Measurements from ENCODE around the gene FBXO27.

DNA sequence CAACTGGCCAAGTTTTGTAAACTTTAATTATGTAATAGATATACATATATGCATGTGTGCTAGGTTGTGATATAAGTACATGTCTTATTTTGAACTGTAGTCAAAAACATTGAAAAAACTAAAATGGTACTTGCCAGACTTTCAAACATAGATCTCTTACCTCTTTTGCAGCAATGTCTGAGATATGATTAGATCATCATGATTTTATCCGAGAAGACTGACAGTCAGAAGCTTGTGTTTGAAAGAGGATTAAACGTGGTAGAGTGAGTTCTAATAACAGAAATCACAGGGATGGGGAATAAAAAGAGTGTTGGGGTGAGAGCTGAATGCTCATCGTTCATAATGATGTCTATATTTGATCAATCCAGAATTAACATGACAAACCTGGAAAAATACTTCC is 33.6 kb upstream of the FBXO27 start:
- TF ChIP-seq, protein P1, sequence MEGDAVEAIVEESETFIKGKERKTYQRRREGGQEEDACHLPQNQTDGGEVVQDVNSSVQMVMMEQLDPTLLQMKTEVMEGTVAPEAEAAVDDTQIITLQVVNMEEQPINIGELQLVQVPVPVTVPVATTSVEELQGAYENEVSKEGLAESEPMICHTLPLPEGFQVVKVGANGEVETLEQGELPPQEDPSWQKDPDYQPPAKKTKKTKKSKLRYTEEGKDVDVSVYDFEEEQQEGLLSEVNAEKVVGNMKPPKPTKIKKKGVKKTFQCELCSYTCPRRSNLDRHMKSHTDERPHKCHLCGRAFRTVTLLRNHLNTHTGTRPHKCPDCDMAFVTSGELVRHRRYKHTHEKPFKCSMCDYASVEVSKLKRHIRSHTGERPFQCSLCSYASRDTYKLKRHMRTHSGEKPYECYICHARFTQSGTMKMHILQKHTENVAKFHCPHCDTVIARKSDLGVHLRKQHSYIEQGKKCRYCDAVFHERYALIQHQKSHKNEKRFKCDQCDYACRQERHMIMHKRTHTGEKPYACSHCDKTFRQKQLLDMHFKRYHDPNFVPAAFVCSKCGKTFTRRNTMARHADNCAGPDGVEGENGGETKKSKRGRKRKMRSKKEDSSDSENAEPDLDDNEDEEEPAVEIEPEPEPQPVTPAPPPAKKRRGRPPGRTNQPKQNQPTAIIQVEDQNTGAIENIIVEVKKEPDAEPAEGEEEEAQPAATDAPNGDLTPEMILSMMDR (IDR thresholded peaks at IDR 0.05): no peak
- TF ChIP-seq POLR2A (IDR thresholded peaks at IDR 0.05): no peak
